A204.1 (cell line): Measurements from ENCODE around the gene MICALL2.

Experiments used
- FAIRE-seq: peaks from 2 replicates; lab custom pipeline; 2012; peaks lifted over from hg19 to GRCh38; lab: Jason Lieb, UNC

MICALL2 gene

GRCh38 chr7:1413936-1414639 lies 45.2 kb downstream of the MICALL2 start:
- no peak for FAIRE-seq

- FAIRE-seq: no peak
Measured at GRCh38 chr7:1412322-1413261, 46.7 kb downstream of the MICALL2 start.

- no peak for FAIRE-seq
Measured at GRCh38 chr7:1411414-1411813, 47.9 kb downstream of the MICALL2 start.

GRCh38 chr7:1410992-1411391 lies 48.3 kb downstream of the MICALL2 start:
- no peak for FAIRE-seq

GRCh38 chr7:1409555-1409954 lies 49.7 kb downstream of the MICALL2 start:
- FAIRE-seq: no peak

GRCh38 chr7:1408466-1408865 lies 50.8 kb downstream of the MICALL2 start:
- FAIRE-seq: no peak

GRCh38 chr7:1407892-1408291 lies 51.4 kb downstream of the MICALL2 start:
- FAIRE-seq: no peak

- no peak for FAIRE-seq
Measured at GRCh38 chr7:1404898-1405548, 54.2 kb downstream of the MICALL2 start.

GRCh38 chr7:1404460-1404809 lies 54.8 kb downstream of the MICALL2 start:
- FAIRE-seq: no peak

GRCh38 chr7:1403638-1404459 lies 55.4 kb downstream of the MICALL2 start:
- FAIRE-seq: no peak

- no peak for FAIRE-seq
Measured at GRCh38 chr7:1402791-1403637, 56.3 kb downstream of the MICALL2 start.

- no peak for FAIRE-seq
Measured at GRCh38 chr7:1402110-1402790, 57.0 kb downstream of the MICALL2 start.

GRCh38 chr7:1401011-1401410 lies 58.3 kb downstream of the MICALL2 start:
- no peak for FAIRE-seq

- no peak for FAIRE-seq
Measured at GRCh38 chr7:1400371-1400770, 58.9 kb downstream of the MICALL2 start.

GRCh38 chr7:1397491-1398327 lies 61.6 kb downstream of the MICALL2 start:
- no peak for FAIRE-seq

- no peak for FAIRE-seq
Measured at GRCh38 chr7:1396195-1396594, 63.1 kb downstream of the MICALL2 start.

GRCh38 chr7:1395211-1396070 lies 63.8 kb downstream of the MICALL2 start:
- FAIRE-seq: no peak

GRCh38 chr7:1394371-1394770 lies 64.9 kb downstream of the MICALL2 start:
- FAIRE-seq: no peak

GRCh38 chr7:1393421-1393820 lies 65.8 kb downstream of the MICALL2 start:
- FAIRE-seq: no peak
